GM12891 (cell line): ENCODE data around the gene UTRN.

Experiments used
- POLR2A ChIP-seq: IDR thresholded peaks from 2 replicates; pipeline ENCODE4 v1.6.1; 2011; ENCODE audit warnings: low read depth, low read length, control low read depth
- POLR2AphosphoS5 ChIP-seq: IDR thresholded peaks from 2 replicates; pipeline ENCODE4 v1.6.1; 2011; ENCODE audit warnings: low read depth, low read length, control low read depth
- POU2F2 ChIP-seq: IDR thresholded peaks from 2 replicates; pipeline ENCODE4 v1.6.1; 2011; ENCODE audit warnings: low read depth, mild to moderate bottlenecking, control low read depth, low read length, moderate library complexity
- TAF1 ChIP-seq: IDR thresholded peaks from 2 replicates; pipeline ENCODE4 v1.6.1; 2011; ENCODE audit warnings: low read depth, low read length, control low read depth

DNA sequence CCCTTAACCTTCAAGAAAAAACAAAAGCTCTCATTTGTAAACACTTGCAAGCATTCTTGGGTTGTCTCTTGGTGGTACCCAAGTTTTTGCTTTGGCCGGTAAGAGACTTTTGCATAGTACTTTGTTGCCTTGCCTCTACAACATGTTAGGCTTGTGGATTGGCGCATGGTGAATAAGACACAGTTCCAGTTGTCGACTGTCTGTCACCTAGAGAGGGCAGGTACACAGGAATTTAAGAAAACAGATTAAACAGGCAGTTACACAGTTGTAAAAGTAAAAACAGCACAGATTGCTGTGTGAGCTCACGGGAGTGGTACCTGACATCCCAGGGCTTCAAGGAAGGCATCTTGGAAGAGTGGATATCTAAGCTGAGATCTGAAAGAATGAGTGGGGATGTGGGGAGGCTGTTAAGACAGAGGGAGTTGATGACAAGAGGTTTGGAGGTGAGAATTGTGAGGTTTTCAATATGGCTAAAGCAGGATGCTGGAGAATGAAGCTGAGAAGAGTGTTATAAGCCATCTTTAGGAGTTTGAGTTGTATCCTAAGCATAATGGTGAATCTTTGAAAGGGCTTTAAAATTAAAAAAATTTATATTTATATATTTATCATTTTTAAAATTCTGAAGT, 19.2 kb downstream of the UTRN start:
- TF ChIP-seq POLR2A, result no peak
- TF ChIP-seq POLR2AphosphoS5, result no peak
- no peak for TF ChIP-seq TAF1
- TF ChIP-seq POU2F2, result no peak
